ENCODE measurements around the gene MVB12B.

MVB12B gene

DNA sequence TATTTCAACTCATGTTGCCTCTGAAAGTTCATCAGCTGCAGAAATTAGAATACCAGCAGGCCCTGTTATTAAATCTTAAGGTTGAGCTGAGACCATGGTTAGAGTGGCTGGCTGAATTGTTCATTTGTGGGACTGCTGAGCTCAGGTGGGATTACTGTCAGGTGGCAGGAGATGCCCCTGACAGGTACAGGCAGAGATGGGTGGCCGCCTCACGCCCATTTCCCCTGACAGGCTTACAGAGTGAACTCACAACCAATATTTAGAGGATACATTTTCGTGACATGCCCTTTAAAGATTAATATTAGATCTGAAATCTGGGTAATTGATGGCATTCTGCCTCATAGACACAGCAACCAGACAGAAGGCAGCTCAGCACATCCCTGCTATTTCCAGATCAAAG lies 136.0 kb downstream of the MVB12B start:
- no peak for DNase-seq (ENCODE audit: low read depth, low spot score)
- no peaks in the 10 kb centered on the region for H3K36me3 ChIP-seq (ENCODE audit: insufficient read depth, low read length)
- TF ChIP-seq FOXP2 (optimal IDR thresholded peaks at IDR 0.05; ENCODE audit: control extremely low read depth, extremely low read length, insufficient read depth) (no peak), POLR2AphosphoS5 (IDR thresholded peaks at IDR 0.05; ENCODE audit: borderline replicate concordance, low read depth, low read length) (no peak), EZH2 (IDR thresholded peaks at IDR 0.05) (no peak)
- H3K9me3 ChIP-seq (ENCODE audit: low read depth, low read length) = no peaks in the 10 kb centered on the region
- H3K4me3 ChIP-seq = no peak overlapping the region
- H3K27ac ChIP-seq = no peak overlapping the region
- H3K9ac ChIP-seq (ENCODE audit: insufficient read length) = no peak overlapping the region

DNA sequence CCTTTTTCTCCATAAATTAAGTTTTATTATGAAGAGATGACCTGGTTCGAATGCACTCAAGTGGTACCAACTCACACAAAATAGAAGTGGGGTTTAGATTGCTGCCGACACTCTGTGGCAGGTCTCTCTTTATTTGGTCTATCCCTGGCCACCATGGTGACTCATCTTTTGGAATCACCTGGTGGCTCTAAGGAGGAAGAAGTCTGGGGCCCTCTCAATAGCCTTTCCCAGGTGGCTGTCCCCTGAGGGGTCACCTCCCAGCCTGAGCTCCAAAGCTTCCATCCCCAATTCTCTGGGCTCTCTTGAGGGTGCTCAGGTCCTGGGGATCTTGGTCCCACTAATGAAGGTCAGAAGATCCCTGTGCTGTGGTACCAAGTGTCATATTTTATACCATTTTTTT lies 136.8 kb downstream of the MVB12B start:
- Histone ChIP-seq H3K9ac (ENCODE audit: insufficient read length) (no peak overlapping the region), H3K4me3 (no peak overlapping the region), H3K36me3 (ENCODE audit: insufficient read depth, low read length) (no peaks in the 10 kb centered on the region), H3K27ac (no peak overlapping the region), H3K9me3 (ENCODE audit: low read depth, low read length) (no peaks in the 10 kb centered on the region)
- TF ChIP-seq POLR2AphosphoS5 (IDR thresholded peaks at IDR 0.05; ENCODE audit: borderline replicate concordance, low read depth, low read length) = no peak
- no peak for TF ChIP-seq EZH2 (IDR thresholded peaks at IDR 0.05)
- TF ChIP-seq FOXP2 (optimal IDR thresholded peaks at IDR 0.05; ENCODE audit: control extremely low read depth, extremely low read length, insufficient read depth) = no peak
- DNase-seq (ENCODE audit: low read depth, low spot score) = no peak

DNA sequence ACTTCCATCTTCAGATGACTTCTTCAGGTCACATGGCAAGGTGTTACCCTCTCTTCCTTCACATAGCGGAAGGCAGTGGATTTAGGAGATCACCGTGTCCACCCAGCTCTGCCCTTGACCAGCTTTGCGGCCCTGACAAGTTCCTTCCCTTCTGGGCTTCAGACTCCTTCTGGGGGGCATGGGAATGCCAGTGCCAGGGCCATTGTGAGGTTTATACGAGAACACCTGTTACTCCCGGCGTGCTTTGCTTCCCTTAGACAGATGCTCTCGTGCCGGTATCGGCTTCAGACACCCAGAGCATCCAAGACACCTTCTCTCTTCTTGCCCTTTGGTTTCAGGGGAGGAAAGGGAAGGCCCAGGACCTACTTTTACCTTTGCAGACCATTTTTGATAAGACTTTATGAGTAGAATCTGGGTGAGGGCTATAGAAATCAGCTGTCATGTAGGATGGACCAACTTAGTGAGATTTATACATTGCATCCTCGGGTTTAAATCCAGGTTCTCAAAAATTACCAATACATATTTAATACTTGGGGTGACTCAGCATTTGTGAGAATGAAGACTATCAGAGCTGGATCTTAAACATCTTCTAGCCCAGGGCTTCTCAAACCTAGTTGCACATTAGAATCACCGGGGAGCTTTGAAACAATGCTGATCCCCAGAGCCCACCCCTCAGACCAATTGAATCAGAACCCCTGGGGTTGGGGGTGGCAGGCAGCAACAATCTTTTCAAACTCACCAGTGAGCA lies 138.2 kb downstream of the MVB12B start:
- no peak overlapping the region for H3K27ac ChIP-seq
- H3K4me3 ChIP-seq = no peak overlapping the region
- TF ChIP-seq EZH2 (IDR thresholded peaks at IDR 0.05) (no peak), FOXP2 (optimal IDR thresholded peaks at IDR 0.05; ENCODE audit: control extremely low read depth, extremely low read length, insufficient read depth) (no peak), POLR2AphosphoS5 (IDR thresholded peaks at IDR 0.05; ENCODE audit: borderline replicate concordance, low read depth, low read length) (no peak)
- H3K9ac ChIP-seq (ENCODE audit: insufficient read length) = no peak overlapping the region
- H3K36me3 ChIP-seq (ENCODE audit: insufficient read depth, low read length) = no peaks in the 10 kb centered on the region
- no peaks in the 10 kb centered on the region for H3K9me3 ChIP-seq (ENCODE audit: low read depth, low read length)
- no peak for DNase-seq (ENCODE audit: low read depth, low spot score)

DNA sequence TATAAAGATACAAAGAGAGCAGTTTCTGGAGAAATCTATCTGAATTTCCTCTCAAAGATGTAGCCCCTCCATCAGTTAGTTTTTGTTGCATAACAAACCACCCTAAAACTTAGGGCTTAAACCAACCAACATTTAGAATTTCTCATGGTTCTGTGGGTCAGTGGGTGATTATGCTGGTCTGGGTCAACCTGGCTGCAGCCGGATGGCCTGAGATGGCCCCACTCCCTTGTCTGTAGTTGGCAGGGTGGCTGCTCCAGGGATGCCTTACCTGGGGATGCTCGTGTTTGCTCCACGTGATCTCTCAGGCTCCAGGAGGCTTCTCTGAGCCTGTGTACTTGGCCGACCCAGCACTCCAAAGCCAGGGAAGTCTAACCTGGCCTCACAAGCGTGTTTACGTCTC lies 139.3 kb downstream of the MVB12B start:
- no peaks in the 10 kb centered on the region for H3K9me3 ChIP-seq (ENCODE audit: low read depth, low read length)
- DNase-seq (ENCODE audit: low read depth, low spot score) = no peak
- TF ChIP-seq FOXP2 (optimal IDR thresholded peaks at IDR 0.05; ENCODE audit: control extremely low read depth, extremely low read length, insufficient read depth) = no peak
- no peak for TF ChIP-seq POLR2AphosphoS5 (IDR thresholded peaks at IDR 0.05; ENCODE audit: borderline replicate concordance, low read depth, low read length)
- TF ChIP-seq EZH2 (IDR thresholded peaks at IDR 0.05) = no peak
- no peak overlapping the region for H3K4me3 ChIP-seq
- no peak overlapping the region for H3K9ac ChIP-seq (ENCODE audit: insufficient read length)
- H3K36me3 ChIP-seq (ENCODE audit: insufficient read depth, low read length) = no peaks in the 10 kb centered on the region
- H3K27ac ChIP-seq = no peak overlapping the region

DNA sequence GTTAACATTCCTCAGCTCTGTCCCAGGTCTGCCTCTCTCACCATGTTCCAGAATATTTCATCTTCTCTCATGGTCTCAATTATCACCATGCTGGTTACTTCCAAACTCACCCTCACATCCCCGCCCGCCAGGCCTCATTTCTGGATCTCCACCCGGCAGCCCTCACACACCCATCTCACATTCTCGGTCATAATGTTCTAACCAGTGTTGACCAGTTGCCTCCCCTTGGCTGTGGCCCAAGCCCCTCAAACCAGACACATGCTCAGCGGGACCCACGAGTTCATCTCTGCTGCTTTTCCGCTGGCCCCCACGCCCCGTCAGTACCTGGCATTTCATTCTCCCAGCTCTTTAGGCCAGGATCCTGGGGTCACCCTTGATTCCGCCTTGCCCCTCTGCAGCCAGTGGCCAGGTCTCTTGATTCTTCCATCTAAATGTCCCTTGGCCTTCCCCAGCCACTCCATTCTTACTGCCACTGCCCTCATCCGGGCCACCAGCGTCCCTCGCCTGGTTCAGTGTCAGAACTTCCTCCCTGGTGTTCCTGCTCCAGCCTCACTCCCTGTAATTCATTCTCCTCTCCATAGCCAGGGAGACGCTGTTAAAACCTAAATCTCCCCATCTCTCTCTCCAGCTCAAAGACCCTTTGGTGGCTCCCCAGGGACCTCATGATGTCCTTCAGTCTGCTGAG lies 141.7 kb downstream of the MVB12B start:
- no peak overlapping the region for H3K9ac ChIP-seq (ENCODE audit: insufficient read length)
- H3K9me3 ChIP-seq (ENCODE audit: low read depth, low read length) = no peaks in the 10 kb centered on the region
- H3K36me3 ChIP-seq (ENCODE audit: insufficient read depth, low read length) = no peaks in the 10 kb centered on the region
- H3K27ac ChIP-seq = no peak overlapping the region
- H3K4me3 ChIP-seq = no peak overlapping the region
- TF ChIP-seq EZH2 (IDR thresholded peaks at IDR 0.05) (no peak), POLR2AphosphoS5 (IDR thresholded peaks at IDR 0.05; ENCODE audit: borderline replicate concordance, low read depth, low read length) (no peak), FOXP2 (optimal IDR thresholded peaks at IDR 0.05; ENCODE audit: control extremely low read depth, extremely low read length, insufficient read depth) (no peak)
- DNase-seq (ENCODE audit: low read depth, low spot score) = no peak

DNA sequence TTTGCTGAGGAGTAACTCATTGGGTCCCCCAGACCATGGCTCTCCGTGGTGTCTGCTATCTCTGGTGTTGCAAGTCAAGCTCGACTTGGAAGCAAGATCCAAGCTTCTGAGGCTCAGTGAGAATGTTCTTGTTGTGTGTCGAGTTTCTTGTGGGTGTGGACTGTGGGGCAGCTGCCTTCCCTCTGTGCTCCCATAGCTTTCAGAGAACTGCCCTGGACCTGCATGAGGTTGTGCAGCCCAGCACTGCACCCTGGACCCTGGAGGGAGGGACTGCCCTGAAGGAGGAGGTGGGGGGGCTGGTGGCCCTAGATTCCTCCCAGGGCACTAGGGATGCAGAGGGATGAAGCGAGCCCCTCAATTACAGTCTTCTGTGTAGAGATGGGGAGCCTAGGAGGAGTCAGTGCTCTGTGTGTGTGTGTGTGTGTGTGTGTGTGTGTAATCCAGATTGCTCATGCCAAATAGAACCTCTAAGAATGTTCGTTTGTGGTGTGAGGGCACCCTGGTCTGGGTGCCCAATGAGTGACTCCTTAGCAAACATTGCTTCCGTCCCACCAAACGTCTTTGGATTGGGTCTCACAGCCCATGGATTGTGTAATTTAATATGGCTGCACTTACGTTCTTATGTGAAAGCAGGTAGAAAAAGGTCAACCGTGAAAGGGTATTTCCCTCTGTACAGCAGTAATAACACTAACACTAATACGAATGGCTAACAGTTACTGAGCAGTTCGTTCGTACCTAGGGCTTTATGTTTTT lies 143.8 kb downstream of the MVB12B start:
- no peak for DNase-seq (ENCODE audit: low read depth, low spot score)
- TF ChIP-seq EZH2 (IDR thresholded peaks at IDR 0.05) (no peak), FOXP2 (optimal IDR thresholded peaks at IDR 0.05; ENCODE audit: control extremely low read depth, extremely low read length, insufficient read depth) (no peak), POLR2AphosphoS5 (IDR thresholded peaks at IDR 0.05; ENCODE audit: borderline replicate concordance, low read depth, low read length) (no peak)
- Histone ChIP-seq H3K9me3 (ENCODE audit: low read depth, low read length) (no peaks in the 10 kb centered on the region), H3K9ac (ENCODE audit: insufficient read length) (no peak overlapping the region), H3K27ac (no peak overlapping the region), H3K4me3 (no peak overlapping the region), H3K36me3 (ENCODE audit: insufficient read depth, low read length) (no peaks in the 10 kb centered on the region)

DNA sequence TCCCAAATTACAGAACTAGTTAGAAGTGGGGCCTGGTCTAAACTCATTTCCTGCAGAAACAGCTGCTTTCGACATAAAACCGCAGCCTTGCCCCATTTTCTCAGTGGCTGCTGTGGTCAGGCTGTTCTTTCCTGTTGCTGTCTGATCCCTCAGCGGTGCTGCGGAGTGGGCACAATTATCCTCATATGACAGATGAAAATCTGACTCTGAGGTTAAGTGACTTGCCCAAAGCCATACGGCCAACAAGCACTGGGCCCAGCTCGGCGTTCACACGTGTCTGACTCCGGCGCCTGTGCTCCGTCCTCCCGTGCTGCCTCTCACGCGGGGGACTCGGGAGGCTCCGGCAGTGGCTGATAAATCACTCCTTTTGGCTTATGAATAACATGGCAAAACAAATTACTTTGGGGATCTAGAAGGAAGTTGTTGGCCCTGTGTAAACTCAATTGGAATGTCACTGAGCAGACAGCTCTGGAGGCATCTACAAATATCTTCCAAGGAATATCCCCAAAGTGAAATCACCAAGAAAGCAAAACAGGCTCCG lies 144.5 kb downstream of the MVB12B start:
- H3K36me3 ChIP-seq (ENCODE audit: insufficient read depth, low read length) = no peaks in the 10 kb centered on the region
- no peaks in the 10 kb centered on the region for H3K9me3 ChIP-seq (ENCODE audit: low read depth, low read length)
- TF ChIP-seq POLR2AphosphoS5 (IDR thresholded peaks at IDR 0.05; ENCODE audit: borderline replicate concordance, low read depth, low read length) (no peak), EZH2 (IDR thresholded peaks at IDR 0.05) (no peak), FOXP2 (optimal IDR thresholded peaks at IDR 0.05; ENCODE audit: control extremely low read depth, extremely low read length, insufficient read depth) (no peak)
- peak overlapping the region; percentile 43; the same call in 1 of the 2 replicates for H3K4me3 ChIP-seq
- no peak overlapping the region for H3K9ac ChIP-seq (ENCODE audit: insufficient read length)
- peak; percentile 48 for DNase-seq (ENCODE audit: low read depth, low spot score)
- H3K27ac ChIP-seq = no peak overlapping the region
